GM18526 (cell line): ENCODE data around the gene FOXA3.

Experiments used
- POLR2A ChIP-seq: IDR thresholded peaks from 3 replicates; pipeline ENCODE4 v1.6.1; 2011; ENCODE audit not compliant: insufficient read length; ENCODE audit errors: extremely low read depth

FOXA3 gene

GRCh38 chr19:45895519-45895972 is 31.4 kb downstream of the FOXA3 start:
- TF ChIP-seq POLR2A: no peak

- TF ChIP-seq POLR2A: no peak
Observed at GRCh38 chr19:45897261-45897812, 33.2 kb downstream of the FOXA3 start.

GRCh38 chr19:45899253-45899652 is 35.1 kb downstream of the FOXA3 start:
- no peak for TF ChIP-seq POLR2A

GRCh38 chr19:45899919-45900589 is 35.9 kb downstream of the FOXA3 start:
- TF ChIP-seq POLR2A: no peak

- no peak for TF ChIP-seq POLR2A
Observed at GRCh38 chr19:45900738-45901431, 36.8 kb downstream of the FOXA3 start.

GRCh38 chr19:45901432-45901911 is 37.3 kb downstream of the FOXA3 start:
- no peak for TF ChIP-seq POLR2A

GRCh38 chr19:45901912-45902650 is 38.0 kb downstream of the FOXA3 start, which contains the start of gene MYPOP:
TSS of gene MYPOP (minus strand) at chr19:45902613. CDS start at chr19:45901773, 840 bp downstream.
- no peak for TF ChIP-seq POLR2A

- peak; percentile 80 for TF ChIP-seq POLR2A
Observed at GRCh38 chr19:45902651-45903625, 38.8 kb downstream of the FOXA3 start.

- TF ChIP-seq POLR2A: no peak
Observed at GRCh38 chr19:45905011-45905410, 40.9 kb downstream of the FOXA3 start.

GRCh38 chr19:45906221-45906620 is 42.1 kb downstream of the FOXA3 start:
- TF ChIP-seq POLR2A: no peak

- TF ChIP-seq POLR2A: no peak
Observed at GRCh38 chr19:45908956-45909355, 44.8 kb downstream of the FOXA3 start.

- no peak for TF ChIP-seq POLR2A
Observed at GRCh38 chr19:45911291-45911690, 47.2 kb downstream of the FOXA3 start.

- no peak for TF ChIP-seq POLR2A
Observed at GRCh38 chr19:45913874-45914830, 50.0 kb downstream of the FOXA3 start, which contains the start of gene NANOS2. TSS of gene NANOS2 (minus strand) at chr19:45914778. CDS start at chr19:45914693, 85 bp downstream.
